ENCODE results near the gene FHL2.

DNA sequence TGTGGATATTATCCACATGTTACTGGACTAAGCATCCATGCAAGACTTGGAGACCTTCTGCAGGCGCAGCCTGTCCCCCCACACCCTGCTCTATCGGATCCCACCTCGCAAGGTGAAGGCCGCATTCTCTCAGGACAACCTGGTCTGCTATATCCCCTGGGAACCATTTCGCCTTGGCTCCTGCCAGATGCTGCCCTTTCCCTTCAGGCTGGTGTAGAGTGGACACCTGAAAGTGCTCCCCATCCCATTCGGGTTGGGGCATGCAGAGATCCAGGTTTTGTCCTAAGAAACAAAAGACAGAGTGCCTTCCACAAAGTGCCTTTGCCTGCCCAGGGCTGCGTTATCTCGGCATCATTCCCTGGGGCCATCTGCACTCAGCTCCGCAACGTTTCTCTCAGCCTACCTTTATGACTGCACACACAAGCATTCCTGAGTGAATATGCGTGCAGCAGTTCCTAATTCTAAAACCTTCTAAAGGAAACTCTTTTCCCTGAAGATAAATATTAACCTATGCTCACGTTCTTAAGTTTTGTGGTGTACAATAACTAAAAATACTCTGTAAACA is 20.5 kb downstream of the FHL2 start:
- no peak for TF ChIP-seq LEF1 (IDR thresholded peaks at IDR 0.05; ENCODE audit: borderline replicate concordance)
- no peak for TF ChIP-seq FOXK2 (IDR thresholded peaks at IDR 0.05)
- no peak for TF ChIP-seq FOXA1 (IDR thresholded peaks at IDR 0.05)
- no peak for TF ChIP-seq FOXM1 (IDR thresholded peaks at IDR 0.05; ENCODE audit: borderline replicate concordance)
